ENCODE measurements around the gene BATF2. TPM values are rescaled to one million over a fixed set of nuclear protein-coding genes. Genes with fewer than 3 reads are reported as not detected.

Gene BATF2
- total and polyA plus RNA-seq, 4 donors, result 0.51 to 3.2 (median 1.4) TPM

- Histone ChIP-seq H3K4me1 (ENCODE audit: control insufficient read depth in 4 of 4, insufficient read depth in 4 of 4, low read length in 3 of 4) (peaks cover 0 to 16% (median 10%) of the 10 kb centered on the region in 4 donors), H3K36me3 (ENCODE audit: control insufficient read depth in 4 of 4, insufficient read depth in 3 of 4, low read depth in 1 of 4, low read length in 3 of 4) (peaks cover 2 to 7% (median 2%) of the 10 kb centered on the region in 4 donors), H3K27me3 (ENCODE audit: control insufficient read depth in 4 of 4, insufficient read depth in 4 of 4, low read length in 3 of 4) (no peaks in the 10 kb centered on the region), H3K9me3 (ENCODE audit: control insufficient read depth in 4 of 4, low read length in 3 of 4) (no peaks in the 10 kb centered on the region), H3K27ac (ENCODE audit: low read depth in 1 of 2, low read length in 2 of 2) (no peak overlapping the region), H3K9ac (ENCODE audit: low read depth in 1 of 2, low read length in 2 of 2) (no peak overlapping the region), H3K4me3 (ENCODE audit: low read depth in 1 of 3, low read length in 3 of 3) (no peak overlapping the region)
- 97% methylated on average over 6 of the region's 6 CpGs for WGBS
- DNase-seq (ENCODE audit: low spot score), result no peak
- no peak for TF ChIP-seq RAD21 (IDR thresholded peaks at IDR 0.05)
- TF ChIP-seq FOXA1 (IDR thresholded peaks at IDR 0.05), result no peak
These were observed 21.2 kb upstream of the BATF2 start for GRCh38 chr11:65017937-65018336.

- DNase-seq (ENCODE audit: low spot score), result no peak
- Histone ChIP-seq H3K27ac (ENCODE audit: low read depth in 1 of 2, low read length in 2 of 2) (no peak overlapping the region), H3K4me1 (ENCODE audit: control insufficient read depth in 4 of 4, insufficient read depth in 4 of 4, low read length in 3 of 4) (peaks cover 0 to 16% (median 10%) of the 10 kb centered on the region in 4 donors), H3K36me3 (ENCODE audit: control insufficient read depth in 4 of 4, insufficient read depth in 3 of 4, low read depth in 1 of 4, low read length in 3 of 4) (peaks cover 2 to 5% (median 2%) of the 10 kb centered on the region in 4 donors), H3K9ac (ENCODE audit: low read depth in 1 of 2, low read length in 2 of 2) (no peak overlapping the region), H3K9me3 (ENCODE audit: control insufficient read depth in 4 of 4, low read length in 3 of 4) (no peaks in the 10 kb centered on the region), H3K27me3 (ENCODE audit: control insufficient read depth in 4 of 4, insufficient read depth in 4 of 4, low read length in 3 of 4) (no peaks in the 10 kb centered on the region), H3K4me3 (ENCODE audit: low read depth in 1 of 3, low read length in 3 of 3) (no peak overlapping the region)
- 90% methylated on average over 4 of the region's 4 CpGs for WGBS
- TF ChIP-seq EGR1 (IDR thresholded peaks at IDR 0.05; ENCODE audit: low read depth in 2 of 2) (no peak), GABPA (IDR thresholded peaks at IDR 0.05 in 1 of 2, conservative IDR thresholded peaks at IDR 0.05 in 1 of 2) (no peak), FOXA2 (IDR thresholded peaks at IDR 0.05) (no peak), HNF4G (IDR thresholded peaks at IDR 0.05) (no peak), ZBTB33 (IDR thresholded peaks at IDR 0.05) (no peak), RXRA (IDR thresholded peaks at IDR 0.05) (no peak), REST (IDR thresholded peaks at IDR 0.05) (no peak), FOXA1 (IDR thresholded peaks at IDR 0.05) (no peak), NR2F2 (IDR thresholded peaks at IDR 0.05) (no peak), HNF4A (conservative IDR thresholded peaks at IDR 0.05) (no peak), YY1 (IDR thresholded peaks at IDR 0.05) (no peak), CTCF (IDR thresholded peaks at IDR 0.05; ENCODE audit: low read depth, low read length, missing input control) (no peak)
These were observed 19.9 kb upstream of the BATF2 start for GRCh38 chr11:65016705-65017104.

Data from liver (tissue), 9 donors.